GM19452 (cell line): ENCODE results near the gene ZMYND10.

ENCODE experiments used
- ATAC-seq: cut with Tn5 transposase; IDR thresholded peaks from one replicate; pipeline ENCODE4 v1.9.1; 2021; ENCODE audit not compliant: unreplicated experiment

ZMYND10 gene

GRCh38 chr3:50371133-50371685, 25.7 kb upstream of the ZMYND10 start:
- no peak for ATAC-seq

- no peak for ATAC-seq
Observed at GRCh38 chr3:50370594-50370993, 25.1 kb upstream of the ZMYND10 start.

- no peak for ATAC-seq
Observed at GRCh38 chr3:50369012-50369670, 23.6 kb upstream of the ZMYND10 start.

GRCh38 chr3:50365842-50366220, 20.3 kb upstream of the ZMYND10 start:
- ATAC-seq = no peak

GRCh38 chr3:50365080-50365841, 19.7 kb upstream of the ZMYND10 start:
- ATAC-seq = peak; percentile 91

GRCh38 chr3:50364573-50365079, 19.1 kb upstream of the ZMYND10 start:
- no peak for ATAC-seq

- peak; percentile 2 for ATAC-seq
Observed at GRCh38 chr3:50359760-50360110, 14.2 kb upstream of the ZMYND10 start.

- ATAC-seq = peak; percentile 98
Observed at GRCh38 chr3:50358911-50359759, 13.6 kb upstream of the ZMYND10 start, which contains the start of gene TMEM115. TSS of gene TMEM115 (minus strand) at chr3:50359521. CDS start at chr3:50359063, 458 bp downstream.

GRCh38 chr3:50358355-50358910, 12.9 kb upstream of the ZMYND10 start:
- ATAC-seq = no peak

- no peak for ATAC-seq
Observed at GRCh38 chr3:50357481-50357880, 11.9 kb upstream of the ZMYND10 start.

- no peak for ATAC-seq
Observed at GRCh38 chr3:50356553-50356952, 11.0 kb upstream of the ZMYND10 start.

- ATAC-seq = no peak
Observed at GRCh38 chr3:50355829-50356552, 10.5 kb upstream of the ZMYND10 start.

- no peak for ATAC-seq
Observed at GRCh38 chr3:50354850-50355249, 9.3 kb upstream of the ZMYND10 start.

GRCh38 chr3:50354186-50354764, 8.7 kb upstream of the ZMYND10 start:
- no peak for ATAC-seq

- ATAC-seq = no peak
Observed at GRCh38 chr3:50353245-50354004, 7.9 kb upstream of the ZMYND10 start.

- ATAC-seq = no peak
Observed at GRCh38 chr3:50352781-50353180, 7.2 kb upstream of the ZMYND10 start.

- ATAC-seq = no peak
Observed at GRCh38 chr3:50351323-50351697, 5.8 kb upstream of the ZMYND10 start.

- ATAC-seq = peak; percentile 82
Observed at GRCh38 chr3:50350527-50351322, 5.2 kb upstream of the ZMYND10 start, which contains the start of the genes CYB561D2 and NPRL2. TSS of gene CYB561D2 (plus strand) at chr3:50350862. CDS start at chr3:50351434, 572 bp downstream. TSS of gene NPRL2 (minus strand) at chr3:50350775. CDS start at chr3:50350652, 123 bp downstream.
